H1 (cell line): ENCODE data around the gene MITF. TPM values are rescaled to one million over a fixed set of nuclear protein-coding genes. Genes with fewer than 3 reads are reported as not detected.

Source experiments
- CTCF ChIA-PET: fragments of 300-600 bp; sonication (Branson Sonifier 250); formaldehyde crosslinking; loops from one replicate; lab custom pipeline; 2021; ENCODE audit not compliant: partially characterized antibody; lab: Charles Lee
- POLR2A ChIA-PET: fragments of 300-600 bp; sonication (Branson Sonifier 250); formaldehyde crosslinking; loops from one replicate; lab custom pipeline; 2021; ENCODE audit warnings: inconsistent platforms; ENCODE audit not compliant: partially characterized antibody; lab: Charles Lee
- DNase-seq, 2 experiments: peaks; one replicate each; pipeline versions ENCODE4 v3.0.0 to v3.0.0-alpha.2; 2010 to 2022; ENCODE audit warnings: low spot score in 2 of 2, low read depth in 1 of 2, mixed read lengths in 1 of 2
- FAIRE-seq: peaks from 2 replicates; lab custom pipeline; 2011; peaks lifted over from hg19 to GRCh38; lab: Jason Lieb, UNC
- H2AFZ ChIP-seq: 2 replicates; pipeline ENCODE4 v1.8.1; 2012; ENCODE audit warnings: low read length, inconsistent platforms
- H2AK5ac ChIP-seq: 2 replicates; pipeline ENCODE4 v1.6.1; 2013; ENCODE audit warnings: low read depth, low read length
- H2BK120ac ChIP-seq: replicated peaks from 2 replicates; pipeline ENCODE3; 2013; ENCODE audit warnings: low read depth, low read length, inconsistent platforms
- H2BK12ac ChIP-seq: 2 replicates; pipeline ENCODE4 v1.6.1; 2013; ENCODE audit warnings: low read depth, low read length
- H2BK15ac ChIP-seq: 2 replicates; pipeline ENCODE4 v1.6.1; 2013; ENCODE audit warnings: low read length
- H2BK20ac ChIP-seq: 2 replicates; pipeline ENCODE4 v1.6.1; 2013; ENCODE audit warnings: low read length
- H2BK5ac ChIP-seq: 2 replicates; pipeline ENCODE4 v1.6.1; 2013; ENCODE audit warnings: low read depth, low read length
- H3K14ac ChIP-seq: 2 replicates; pipeline ENCODE4 v1.6.1; 2013; ENCODE audit warnings: inconsistent platforms; ENCODE audit not compliant: insufficient read length
- H3K18ac ChIP-seq: 2 replicates; pipeline ENCODE4 v1.6.1; 2013; ENCODE audit warnings: low read length; ENCODE audit errors: extremely low read depth
- H3K23ac ChIP-seq: 2 replicates; pipeline ENCODE4 v1.6.1; 2013; ENCODE audit warnings: inconsistent platforms; ENCODE audit not compliant: insufficient read length
- H3K23me2 ChIP-seq: 2 replicates; pipeline ENCODE4 v1.6.1; 2013; ENCODE audit warnings: low read depth, low read length
- H3K27ac ChIP-seq: 2 replicates; pipeline ENCODE4 v1.6.1; 2011; ENCODE audit warnings: low read depth, low read length, inconsistent platforms
- H3K27me3 ChIP-seq, 4 experiments: replicated peaks in 1 of 4; 1 replicate in 1 of 4; 2 replicates in 3 of 4; pipeline versions ENCODE4 v1.6.1 to v1.8.1; 2011 to 2013; ENCODE audit warnings: low read length in 3 of 4, mild to moderate bottlenecking in 3 of 4, inconsistent platforms in 2 of 4, mixed read lengths in 2 of 4, moderate library complexity in 1 of 4; ENCODE audit not compliant: control insufficient read depth in 3 of 4, insufficient read depth in 3 of 4; ENCODE audit errors: extremely low read depth in 1 of 4
- H3K36me3 ChIP-seq, 4 experiments: 2 replicates each; pipeline versions ENCODE4 v1.6.1 to v1.8.1; 2011 to 2013; ENCODE audit warnings: mild to moderate bottlenecking in 4 of 4, low read length in 3 of 4, moderate library complexity in 2 of 4, control low read depth in 1 of 4, inconsistent platforms in 1 of 4; ENCODE audit not compliant: insufficient read depth in 4 of 4, control insufficient read depth in 2 of 4
- H3K4ac ChIP-seq: replicated peaks from 2 replicates; pipeline ENCODE3; 2013; ENCODE audit warnings: low read length, low read depth, mixed read lengths, inconsistent platforms; ENCODE audit not compliant: insufficient read length
- H3K4me1 ChIP-seq, 4 experiments: replicated peaks in 1 of 4; 1 replicate in 1 of 4; 2 replicates in 3 of 4; pipeline versions ENCODE4 v1.6.1 to v1.8.1; 2011 to 2013; ENCODE audit warnings: low read length in 3 of 4, inconsistent platforms in 2 of 4, mixed read lengths in 1 of 4; ENCODE audit not compliant: insufficient read depth in 4 of 4, control insufficient read depth in 3 of 4
- H3K4me2 ChIP-seq, 2 experiments: 2 replicates each; pipeline versions ENCODE4 v1.6.1 to v1.8.1; 2011 to 2013; ENCODE audit warnings: low read depth in 2 of 2, low read length in 2 of 2, control low read depth in 1 of 2, inconsistent platforms in 1 of 2, mild to moderate bottlenecking in 1 of 2; ENCODE audit not compliant: insufficient read depth in 1 of 2
- H3K4me3 ChIP-seq, 4 experiments: fragments of 200-600, 300-600 bp in 1 of 4; sonication (generic), shearing (Covaris generic), sonication (Bioruptor Twin) in 1 of 4; 2 replicates each; pipeline versions ENCODE4 v1.5.1 to v1.8.1; 2011 to 2016; ENCODE audit warnings: low read length in 4 of 4, low read depth in 3 of 4, control low read depth in 2 of 4, inconsistent platforms in 2 of 4, mild to moderate bottlenecking in 2 of 4, mixed read lengths in 1 of 4, moderate library complexity in 1 of 4; ENCODE audit not compliant: insufficient read depth in 2 of 4; ENCODE audit errors: extremely low read depth in 1 of 4
- H3K56ac ChIP-seq: replicated peaks from 2 replicates; pipeline ENCODE3; 2013; ENCODE audit warnings: low read depth, mild to moderate bottlenecking, mixed read lengths, low read length, inconsistent platforms; ENCODE audit not compliant: insufficient read length
- H3K79me1 ChIP-seq: 2 replicates; pipeline ENCODE4 v1.6.1; 2013; ENCODE audit warnings: low read depth, low read length, control low read depth
- H3K79me2 ChIP-seq, 2 experiments: 2 replicates each; pipeline versions ENCODE4 v1.6.1 to v1.8.1; 2012 to 2013; ENCODE audit warnings: low read length in 2 of 2, mild to moderate bottlenecking in 2 of 2, inconsistent platforms in 1 of 2; ENCODE audit not compliant: insufficient read depth in 2 of 2, control insufficient read depth in 1 of 2
- H3K9ac ChIP-seq, 4 experiments: replicated peaks in 1 of 4; 1 replicate in 1 of 4; 2 replicates in 3 of 4; pipeline versions ENCODE4 v1.6.1 to v1.8.1; 2011 to 2013; ENCODE audit warnings: low read depth in 3 of 4, low read length in 3 of 4, control low read depth in 2 of 4, mild to moderate bottlenecking in 2 of 4, moderate library complexity in 2 of 4, inconsistent platforms in 1 of 4; ENCODE audit errors: extremely low read depth in 1 of 4
- H3K9me3 ChIP-seq, 2 experiments: 2 replicates each; pipeline versions ENCODE4 v1.6.1 to v1.8.1; 2012 to 2013; ENCODE audit warnings: mild to moderate bottlenecking in 2 of 2, moderate library complexity in 2 of 2, control low read depth in 1 of 2, inconsistent platforms in 1 of 2, low read depth in 1 of 2, low read length in 1 of 2, mixed read lengths in 1 of 2; ENCODE audit not compliant: insufficient read depth in 2 of 2
- H4K20me1 ChIP-seq, 2 experiments: replicated peaks in 1 of 2; 2 replicates each; pipeline versions ENCODE3 to v1.8.1; 2011 to 2013; ENCODE audit warnings: inconsistent platforms in 2 of 2, low read length in 2 of 2, mild to moderate bottlenecking in 1 of 2; ENCODE audit not compliant: insufficient read depth in 2 of 2, control insufficient read depth in 1 of 2
- H4K5ac ChIP-seq: 2 replicates; pipeline ENCODE4 v1.6.1; 2013; ENCODE audit warnings: low read length, low read depth, mixed read lengths, inconsistent platforms; ENCODE audit not compliant: insufficient read length
- H4K8ac ChIP-seq: 2 replicates; pipeline ENCODE4 v1.8.0; 2013; ENCODE audit warnings: mild to moderate bottlenecking, moderate library complexity, low read length, inconsistent platforms; ENCODE audit not compliant: insufficient read depth; ENCODE audit errors: extremely low read depth
- H4K91ac ChIP-seq: replicated peaks from 2 replicates; pipeline ENCODE3; 2013; ENCODE audit warnings: low read length, mixed read lengths, inconsistent platforms; ENCODE audit not compliant: insufficient read length
- BRCA1 ChIP-seq: IDR thresholded peaks from 2 replicates; pipeline ENCODE4 v1.6.1; 2012; ENCODE audit warnings: low read depth, low read length, improper control_type of control experiment
- CEBPB ChIP-seq: IDR thresholded peaks from 2 replicates; pipeline ENCODE4 v1.6.1; 2012; ENCODE audit warnings: low read depth, low read length
- KDM4A ChIP-seq: IDR thresholded peaks from one replicate; pipeline ENCODE4 v1.7.1; 2012; ENCODE audit warnings: low read depth, mild to moderate bottlenecking, moderate library complexity, low read length, inconsistent platforms; ENCODE audit not compliant: severe bottlenecking
- NANOG ChIP-seq: IDR thresholded peaks from 2 replicates; pipeline ENCODE4 v1.6.1; 2011; ENCODE audit warnings: low read length, low read depth, mild to moderate bottlenecking, inconsistent platforms; ENCODE audit not compliant: insufficient read depth, poor library complexity, severe bottlenecking
- TAF1 ChIP-seq: IDR thresholded peaks from 2 replicates; pipeline ENCODE4 v1.6.1; 2011; ENCODE audit warnings: mild to moderate bottlenecking, low read depth, low read length
- TCF12 ChIP-seq: IDR thresholded peaks from 2 replicates; pipeline ENCODE4 v1.6.1; 2011; ENCODE audit warnings: low read depth, mild to moderate bottlenecking, low read length
- TEAD4 ChIP-seq: IDR thresholded peaks from 2 replicates; pipeline ENCODE4 v1.6.1; 2012; ENCODE audit warnings: low read depth, low read length, inconsistent platforms, mixed read lengths
- USF2 ChIP-seq: IDR thresholded peaks from 2 replicates; pipeline ENCODE4 v1.6.1; 2011; ENCODE audit warnings: low read length, improper control_type of control experiment
- WGBS, 2 experiments: shearing (Covaris generic) in 1 of 2; methylation state at CpG; one replicate each; pipeline versions ENCODE4 v1.1.6 to v1.1.7; 2013 to 2015; ENCODE audit warnings: low lambda C conversion rate in 2 of 2, mixed read lengths in 2 of 2, inconsistent platforms in 1 of 2, low coverage in 1 of 2, missing lambda C conversion rate in 1 of 2; ENCODE audit not compliant: insufficient replicate concordance in 2 of 2, insufficient coverage in 1 of 2, insufficient read length in 1 of 2; ENCODE audit errors: extremely low coverage in 1 of 2, missing lambda C conversion rate in 1 of 2; 5-methylcytosine and 5-hydroxymethylcytosine counted together
- polyA plus RNA-seq, 7 experiments: library from polyadenylated mRNA; depleted of rRNA in 3 of 7; stranded (reverse) in 5 of 7; unstranded in 2 of 7; fragments of >200 nt in 5 of 7; fragments of 200-250 nt in 2 of 7; gene quantifications; 1 replicate in 5 of 7; 2 replicates in 1 of 7; 4 replicates in 1 of 7; pipeline versions ENCODE4 v1.2.1 to v1.2.3, GENCODE V29; 2011 to 2013; ENCODE audit warnings: missing spikeins in 2 of 7, mixed read lengths in 2 of 7
- total RNA-seq: library from RNA; stranded (reverse); fragmentation: NEBNext Ultra II Directional; extraction: Animal tissue kit (Norgen Biotek cat#: 25700); gene quantifications from 2 replicates; pipeline ENCODE4 v1.2.1, GENCODE V29; 2021

MITF gene
- total and polyA plus RNA-seq, 2 of the 8 experiments (the other 6 are each of a cell fraction or from before 2014, with no cell fraction given) = 0.53 to 1.4 TPM

GRCh38 chr3:69929019-69929418, 189.8 kb downstream of the MITF start:
- no peaks in the 10 kb centered on the region for H3K4me1 ChIP-seq
- H3K79me2 ChIP-seq = no peaks in the 10 kb centered on the region
- H3K23ac ChIP-seq = no peak overlapping the region
- H2BK15ac ChIP-seq = no peak overlapping the region
- H2BK5ac ChIP-seq = no peak overlapping the region
- H3K18ac ChIP-seq = no peak overlapping the region
- H3K4ac ChIP-seq = no peak overlapping the region
- no peaks in the 10 kb centered on the region for H3K27me3 ChIP-seq
- H2AFZ ChIP-seq = no peak overlapping the region
- H2BK20ac ChIP-seq = no peak overlapping the region
- no peaks in the 10 kb centered on the region for H3K36me3 ChIP-seq
- ChIA-PET CTCF (interaction anchor here (0.6 to 2.3 kb wide), 5 partner anchors 8 to 505 kb away, joined by 3 to 7 read pairs (median 4); no protein-coding TSS in a partner anchor), POLR2A (no interaction called here)
- H4K5ac ChIP-seq = no peak overlapping the region
- H3K56ac ChIP-seq = no peak overlapping the region
- no peaks in the 10 kb centered on the region for H3K23me2 ChIP-seq
- no peaks in the 10 kb centered on the region for H4K20me1 ChIP-seq
- FAIRE-seq (no peak), DNase-seq (no peak)
- no peak for TF ChIP-seq TCF12
- TF ChIP-seq BRCA1 = no peak
- no peak for TF ChIP-seq CEBPB
- TF ChIP-seq KDM4A = no peak
- no peak for TF ChIP-seq TAF1
- TF ChIP-seq USF2 = no peak
- no peak for TF ChIP-seq TEAD4
- TF ChIP-seq NANOG = no peak
- no peak overlapping the region for H3K4me3 ChIP-seq
- H3K9me3 ChIP-seq = no peaks in the 10 kb centered on the region
- no peak overlapping the region for H2BK12ac ChIP-seq
- H3K4me2 ChIP-seq = no peak overlapping the region
- no peak overlapping the region for H4K91ac ChIP-seq
- no peak overlapping the region for H3K27ac ChIP-seq
- no peak overlapping the region for H2AK5ac ChIP-seq
- H2BK120ac ChIP-seq = no peak overlapping the region
- 83% methylated on average over 4 of the region's 4 CpGs; no CpG with 5 or more reads in 1 of the 2 experiments for WGBS, 2 experiments
- H3K79me1 ChIP-seq = no peaks in the 10 kb centered on the region
- H3K9ac ChIP-seq = no peak overlapping the region
- H3K14ac ChIP-seq = peak overlapping the region; percentile 98
- H4K8ac ChIP-seq = no peak overlapping the region
